ENCODE measurements around the gene CAPN14.

The CAPN14 gene

GRCh38 chr2:31241625-31242270, 24.4 kb upstream of the CAPN14 start:
- no peak for DNase-seq

GRCh38 chr2:31240381-31241365, 23.4 kb upstream of the CAPN14 start:
- no peak for DNase-seq

- no peak for DNase-seq
Observed at GRCh38 chr2:31239593-31240177, 22.4 kb upstream of the CAPN14 start.

- DNase-seq = no peak
Observed at GRCh38 chr2:31238906-31239592, 21.7 kb upstream of the CAPN14 start.

GRCh38 chr2:31238126-31238905, 21.0 kb upstream of the CAPN14 start:
- DNase-seq = no peak

- DNase-seq = no peak
Observed at GRCh38 chr2:31237348-31238017, 20.2 kb upstream of the CAPN14 start.

GRCh38 chr2:31236433-31237205, 19.3 kb upstream of the CAPN14 start:
- DNase-seq = no peak

- DNase-seq = no peak
Observed at GRCh38 chr2:31235504-31235902, 18.2 kb upstream of the CAPN14 start.

GRCh38 chr2:31234683-31235503, 17.6 kb upstream of the CAPN14 start:
- no peak for DNase-seq

GRCh38 chr2:31233741-31234682, 16.7 kb upstream of the CAPN14 start, which contains the start of gene EHD3:
EHD3 (plus strand) TSS chr2:31234152; CDS start chr2:31234622, 470 bp downstream.
- no peak for DNase-seq

- no peak for DNase-seq
Observed at GRCh38 chr2:31233231-31233630, 15.9 kb upstream of the CAPN14 start.

GRCh38 chr2:31232586-31232985, 15.3 kb upstream of the CAPN14 start:
- no peak for DNase-seq

- no peak for DNase-seq
Observed at GRCh38 chr2:31231571-31232302, 14.4 kb upstream of the CAPN14 start.

GRCh38 chr2:31230751-31231150, 13.4 kb upstream of the CAPN14 start:
- DNase-seq = no peak

- DNase-seq = no peak
Observed at GRCh38 chr2:31228717-31229116, 11.4 kb upstream of the CAPN14 start.

- no peak for DNase-seq
Observed at GRCh38 chr2:31227711-31228125, 10.4 kb upstream of the CAPN14 start.

- no peak for DNase-seq
Observed at GRCh38 chr2:31227110-31227509, 9.8 kb upstream of the CAPN14 start.

GRCh38 chr2:31226266-31226665, 9.0 kb upstream of the CAPN14 start:
- DNase-seq = no peak
